Transverse colon (tissue), 4 donors: ENCODE measurements around the gene BRICD5. TPM values are rescaled to one million over a fixed set of nuclear protein-coding genes. Genes with fewer than 3 reads are reported as not detected.

Experiments
- DNase-seq: peaks from one replicate; pipeline ENCODE4 v3.0.0-alpha.2; 2019
- H3K27ac ChIP-seq, 4 donors: fragments of 200-600 bp; sonication (generic); 2 replicates each; pipeline ENCODE4 v1.5.1; 2016 to 2018; ENCODE audit warnings: inconsistent platforms in 4 of 4
- H3K27me3 ChIP-seq: fragments of 200-600 bp; sonication (generic); 2 replicates; pipeline ENCODE4 v1.5.1; 2017; ENCODE audit warnings: inconsistent platforms
- H3K36me3 ChIP-seq, 4 donors: fragments of 200-600 bp; sonication (generic); 2 replicates each; pipeline ENCODE4 v1.5.1; 2017 to 2019; ENCODE audit warnings: inconsistent platforms in 4 of 4
- H3K4me1 ChIP-seq, 4 donors: fragments of 200-600 bp; sonication (generic); 2 replicates each; pipeline ENCODE4 v1.5.1; 2017 to 2020; ENCODE audit warnings: inconsistent platforms in 4 of 4
- H3K4me3 ChIP-seq, 4 donors: fragments of 200-600 bp; sonication (generic); 1 replicate in 1 of 4; 2 replicates in 3 of 4; pipeline versions ENCODE4 v1.5.1 to v1.6.1; 2017 to 2019; ENCODE audit warnings: inconsistent platforms in 4 of 4
- H3K9me3 ChIP-seq, 2 donors: fragments of 200-600 bp; sonication (generic); 2 replicates each; pipeline ENCODE4 v1.5.1; 2017 to 2019; ENCODE audit warnings: inconsistent platforms in 2 of 2
- EP300 ChIP-seq: sonication (generic); formaldehyde crosslinking; IDR thresholded peaks from one replicate; pipeline ENCODE4 v1.6.1; 2017; ENCODE audit warnings: antibody characterized with exemption, low read depth
- POLR2A ChIP-seq: fragments of 450-650 bp; IDR thresholded peaks from one replicate; pipeline ENCODE4 v1.6.1; 2016; ENCODE audit warnings: antibody characterized with exemption, mild to moderate bottlenecking, moderate library complexity
- POLR2AphosphoS5 ChIP-seq, 3 donors: sonication (generic); formaldehyde crosslinking; IDR thresholded peaks; one replicate each; pipeline ENCODE4 v1.6.1; 2016; ENCODE audit warnings: antibody characterized with exemption in 3 of 3
- WGBS, 2 donors: methylation state at CpG; one replicate each; pipeline ENCODE4 v1.1.5; 2018; ENCODE audit warnings: low coverage in 1 of 2; 5-methylcytosine and 5-hydroxymethylcytosine counted together
- in situ Hi-C, 4 donors: fragments of 200-750 bp; cut with MboI; loops; one replicate each; pipeline versions ENCODE4 v1.15.0 to v1.15.1; 2017; ENCODE audit warnings: low sequenced_read_pairs in 3 of 4, low pct_ligation_motif_present in 1 of 4, low pct_unique_long_range_greater_than_20kb in 1 of 4
- intact Hi-C: fragments of 100-400 bp; cut with DNase I; formaldehyde crosslinking; loops from one replicate; pipeline ENCODE4 v1.15.1; 2023; ENCODE audit warnings: low total_unique reads
- total RNA-seq, 4 donors: library from RNA; depleted of rRNA; stranded (reverse); fragments of >200 nt; gene quantifications; one replicate each; pipeline ENCODE4 v1.1.0, GENCODE V29; 2016
- TF ChIP-seq, protein P1 (sequence below), 5 experiments: fragments of 200-600 bp in 3 of 5; fragments of 450-650 bp in 2 of 5; sonication (generic) in 3 of 5; IDR thresholded peaks; 1 replicate in 2 of 5; 2 replicates in 3 of 5; pipeline ENCODE4 v1.5.1; 2016 to 2017; ENCODE audit warnings: antibody characterized with exemption in 5 of 5, inconsistent platforms in 3 of 5, mild to moderate bottlenecking in 2 of 5, moderate library complexity in 1 of 5

The BRICD5 gene
- total RNA-seq, 4 donors from 2014 or later: 5.7 to 29.9 (median 11.7) TPM

DNA sequence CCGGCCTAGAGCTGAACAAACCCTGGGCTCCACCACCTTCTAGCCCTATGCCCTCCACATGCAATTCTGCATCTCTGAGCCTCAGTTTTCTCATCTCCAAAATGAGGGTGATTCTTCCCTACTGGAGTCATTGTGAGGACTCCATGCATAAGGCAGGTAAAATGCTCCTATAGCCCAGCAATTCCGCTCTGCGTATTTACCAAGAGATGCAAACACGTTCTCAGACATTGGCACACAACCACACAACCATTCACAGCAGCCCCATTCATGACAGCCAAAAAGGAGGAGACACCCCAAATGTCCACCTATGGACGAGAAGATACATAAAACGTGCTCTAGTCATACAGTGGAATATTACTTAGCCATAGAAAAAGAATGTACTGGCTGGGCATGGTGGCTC, 10.3 kb downstream of the BRICD5 start:
- Histone ChIP-seq H3K27me3 (peaks cover 40% of the 10 kb centered on the region), H3K36me3 (no peaks in the 10 kb centered on the region), H3K4me1 (peaks cover 10 to 17% (median 14%) of the 10 kb centered on the region in 4 donors), H3K9me3 (no peaks in the 10 kb centered on the region), H3K4me3 (no peak overlapping the region), H3K27ac (no peak overlapping the region)
- no peak for TF ChIP-seq POLR2A
- TF ChIP-seq, protein P1, sequence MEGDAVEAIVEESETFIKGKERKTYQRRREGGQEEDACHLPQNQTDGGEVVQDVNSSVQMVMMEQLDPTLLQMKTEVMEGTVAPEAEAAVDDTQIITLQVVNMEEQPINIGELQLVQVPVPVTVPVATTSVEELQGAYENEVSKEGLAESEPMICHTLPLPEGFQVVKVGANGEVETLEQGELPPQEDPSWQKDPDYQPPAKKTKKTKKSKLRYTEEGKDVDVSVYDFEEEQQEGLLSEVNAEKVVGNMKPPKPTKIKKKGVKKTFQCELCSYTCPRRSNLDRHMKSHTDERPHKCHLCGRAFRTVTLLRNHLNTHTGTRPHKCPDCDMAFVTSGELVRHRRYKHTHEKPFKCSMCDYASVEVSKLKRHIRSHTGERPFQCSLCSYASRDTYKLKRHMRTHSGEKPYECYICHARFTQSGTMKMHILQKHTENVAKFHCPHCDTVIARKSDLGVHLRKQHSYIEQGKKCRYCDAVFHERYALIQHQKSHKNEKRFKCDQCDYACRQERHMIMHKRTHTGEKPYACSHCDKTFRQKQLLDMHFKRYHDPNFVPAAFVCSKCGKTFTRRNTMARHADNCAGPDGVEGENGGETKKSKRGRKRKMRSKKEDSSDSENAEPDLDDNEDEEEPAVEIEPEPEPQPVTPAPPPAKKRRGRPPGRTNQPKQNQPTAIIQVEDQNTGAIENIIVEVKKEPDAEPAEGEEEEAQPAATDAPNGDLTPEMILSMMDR (IDR thresholded peaks at IDR 0.05): no peak
- no peak for TF ChIP-seq EP300
- no peak for TF ChIP-seq POLR2AphosphoS5 (IDR thresholded peaks at IDR 0.05)
- intact Hi-C loops (no loop called here), in situ Hi-C loops (no loop called here)
- 68 to 78% methylated on average over 5 to 6 of the region's 6 CpGs for WGBS, 2 donors
- no peak for DNase-seq

DNA sequence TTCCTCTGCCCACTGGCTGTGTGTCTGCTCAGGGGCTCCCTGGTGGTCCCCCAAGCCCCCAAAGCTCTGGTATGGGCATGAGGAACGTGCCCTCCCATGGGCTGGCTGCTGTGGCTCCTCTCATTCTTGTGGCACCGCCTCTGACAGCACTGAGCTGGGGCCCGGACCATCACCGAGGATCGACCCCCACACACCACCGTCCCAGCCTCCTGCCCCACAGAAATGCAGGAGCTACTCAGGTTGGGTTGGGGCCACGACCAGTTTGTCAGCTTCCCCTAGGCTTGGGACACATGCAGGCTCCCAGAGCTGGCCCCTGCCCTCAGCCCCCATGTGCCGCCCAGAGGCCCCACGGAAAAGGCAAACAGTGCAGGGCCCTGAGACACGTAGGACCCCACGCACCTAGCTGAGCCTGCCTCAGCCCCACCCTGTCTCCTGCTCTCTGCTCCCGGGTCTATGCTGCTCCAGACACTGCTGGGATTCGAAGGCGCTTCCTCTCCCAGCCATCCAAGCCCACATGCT, 11.0 kb downstream of the BRICD5 start:
- no peak for TF ChIP-seq POLR2AphosphoS5 (IDR thresholded peaks at IDR 0.05)
- TF ChIP-seq, protein P1 (IDR thresholded peaks at IDR 0.05): no peak
- no peak for TF ChIP-seq EP300
- TF ChIP-seq POLR2A: no peak
- no peak for DNase-seq
- H3K4me3 ChIP-seq: no peak overlapping the region
- no peaks in the 10 kb centered on the region for H3K9me3 ChIP-seq
- H3K4me1 ChIP-seq: peaks cover 12 to 20% (median 16%) of the 10 kb centered on the region in 4 donors
- in situ Hi-C loops: loop anchor here in 1 of 4 donors (25.0 kb wide), 1 partner anchor 288 kb away; the partner anchor contains the start of gene TBC1D24
- H3K36me3 ChIP-seq: no peaks in the 10 kb centered on the region
- WGBS, 2 donors: 72% methylated on average over 14 of the region's 14 CpGs; no CpG with 5 or more reads in 1 of the 2 donors
- intact Hi-C loops: no loop called here
- peaks cover 46% of the 10 kb centered on the region for H3K27me3 ChIP-seq
- no peak overlapping the region for H3K27ac ChIP-seq

DNA sequence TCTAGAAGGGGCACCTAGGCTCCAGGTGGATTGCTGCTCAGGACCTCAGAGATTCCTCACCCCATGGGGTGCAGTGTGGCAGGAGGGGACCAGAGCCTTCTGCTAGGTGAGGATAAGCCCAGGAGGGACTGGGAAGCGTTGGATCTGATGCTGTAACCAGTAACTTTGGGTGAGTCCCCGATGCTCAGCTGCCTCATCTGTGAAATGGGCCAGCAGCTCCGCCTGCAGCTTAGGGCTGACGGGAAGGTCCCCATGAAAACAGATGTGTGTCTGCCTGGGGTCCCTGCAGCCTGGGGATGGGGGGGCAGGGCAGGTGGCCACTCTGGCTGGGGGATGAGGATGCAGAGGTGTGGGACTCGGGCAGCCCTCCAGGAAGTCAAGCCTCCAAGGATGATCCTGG, 11.6 kb downstream of the BRICD5 start:
- H3K9me3 ChIP-seq: no peaks in the 10 kb centered on the region
- WGBS, 2 donors: 76% methylated on average over 5 of the region's 5 CpGs; no CpG with 5 or more reads in 1 of the 2 donors
- DNase-seq: no peak
- TF ChIP-seq POLR2AphosphoS5 (IDR thresholded peaks at IDR 0.05) (no peak), POLR2A (no peak), EP300 (no peak)
- TF ChIP-seq, protein P1 (IDR thresholded peaks at IDR 0.05): no peak
- no peak overlapping the region for H3K4me3 ChIP-seq
- peaks cover 10 to 18% (median 15%) of the 10 kb centered on the region in 4 donors for H3K4me1 ChIP-seq
- H3K27me3 ChIP-seq: peaks cover 52% of the 10 kb centered on the region
- in situ Hi-C loops: loop anchor here in 1 of 4 donors (25.0 kb wide), 1 partner anchor 288 kb away; the partner anchor contains the start of gene TBC1D24
- intact Hi-C loops: no loop called here
- no peak overlapping the region for H3K27ac ChIP-seq
- no peaks in the 10 kb centered on the region for H3K36me3 ChIP-seq

DNA sequence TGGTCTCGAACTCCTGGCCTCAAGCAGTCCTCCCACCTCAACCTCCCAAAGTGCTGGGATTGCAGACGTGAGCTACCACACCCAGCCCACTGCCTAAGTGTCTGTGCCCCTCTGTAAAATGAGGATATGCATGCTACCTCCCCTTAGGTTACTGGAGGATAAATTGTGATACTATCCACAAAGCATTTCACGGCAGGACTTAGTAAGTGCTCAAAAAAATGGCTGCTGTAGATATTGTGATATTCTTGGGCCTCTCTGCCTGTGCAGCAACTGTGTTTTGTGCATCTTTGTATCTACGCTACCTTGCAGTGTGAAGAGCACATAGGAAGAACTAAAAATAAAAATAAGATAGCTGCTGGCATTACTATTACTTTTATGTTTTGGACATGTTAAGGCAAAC, 12.4 kb downstream of the BRICD5 start:
- no peak overlapping the region for H3K27ac ChIP-seq
- H3K4me1 ChIP-seq: peaks cover 10 to 18% (median 15%) of the 10 kb centered on the region in 4 donors
- peaks cover 60% of the 10 kb centered on the region for H3K27me3 ChIP-seq
- no peak for TF ChIP-seq POLR2A
- TF ChIP-seq, protein P1 (IDR thresholded peaks at IDR 0.05): no peak
- no peak for TF ChIP-seq POLR2AphosphoS5 (IDR thresholded peaks at IDR 0.05)
- no peak for TF ChIP-seq EP300
- in situ Hi-C loops (loop anchor here in 1 of 4 donors (25.0 kb wide), 1 partner anchor 289 kb away; the partner anchor contains the start of gene TBC1D24), intact Hi-C loops (no loop called here)
- H3K4me3 ChIP-seq: no peak overlapping the region
- no peak for DNase-seq
- no peaks in the 10 kb centered on the region for H3K9me3 ChIP-seq
- 40 to 56% methylated on average over 1 to 4 of the region's 4 CpGs for WGBS, 2 donors
- H3K36me3 ChIP-seq: no peaks in the 10 kb centered on the region
